ENCODE results near the gene TFDP1. TPM values are rescaled to one million over a fixed set of nuclear protein-coding genes. Genes with fewer than 3 reads are reported as not detected.

The TFDP1 gene
- total RNA-seq, 4 donors from 2014 or later = 30.7 to 42.2 (median 32.1) TPM

- peaks cover 0 to 32% (median 13%) of the 10 kb centered on the region in 4 donors for H3K36me3 ChIP-seq
- DNase-seq (ENCODE audit: extremely low spot score) = peak; percentile 85
- H3K27me3 ChIP-seq = no peaks in the 10 kb centered on the region
- whole genome bisulfite sequencing = 94% methylated on average over 21 of the region's 23 CpGs
- intact Hi-C loops (cut with DNase I) = no loop called here
- no peaks in the 10 kb centered on the region for H3K9me3 ChIP-seq
- peaks cover 8 to 37% (median 21%) of the 10 kb centered on the region in 4 donors for H3K4me1 ChIP-seq
- no peak overlapping the region for H3K4me3 ChIP-seq
- no peak overlapping the region for H3K27ac ChIP-seq (replicated peaks in 1 of 4)
- no peak for TF ChIP-seq EP300 (IDR thresholded peaks at IDR 0.05)
- TF ChIP-seq POLR2A (IDR thresholded peaks at IDR 0.05; ENCODE audit: low read depth) = no peak
Observed at GRCh38 chr13:113586661-113587479, 2.3 kb downstream of the TFDP1 start.

- H3K27ac ChIP-seq (replicated peaks in 1 of 4) = no peak overlapping the region
- WGBS = 94% methylated on average over 6 of the region's 6 CpGs
- peaks cover 0 to 43% (median 13%) of the 10 kb centered on the region in 4 donors for H3K36me3 ChIP-seq
- H3K9me3 ChIP-seq = no peaks in the 10 kb centered on the region
- peaks cover 8 to 37% (median 21%) of the 10 kb centered on the region in 4 donors for H3K4me1 ChIP-seq
- TF ChIP-seq CTCF (IDR thresholded peaks at IDR 0.05) (no peak), EP300 (IDR thresholded peaks at IDR 0.05) (no peak), POLR2AphosphoS5 (IDR thresholded peaks at IDR 0.05) (no peak), POLR2A (IDR thresholded peaks at IDR 0.05; ENCODE audit: low read depth) (no peak)
- no peaks in the 10 kb centered on the region for H3K27me3 ChIP-seq
- no peak overlapping the region for H3K4me3 ChIP-seq
- intact Hi-C loops (cut with DNase I) = no loop called here
- peak; percentile 68 for DNase-seq (ENCODE audit: extremely low spot score)
Observed at GRCh38 chr13:113588394-113589111, 4.0 kb downstream of the TFDP1 start.

GRCh38 chr13:113589251-113589960, 4.9 kb downstream of the TFDP1 start:
- H3K36me3 ChIP-seq = peaks cover 0 to 43% (median 13%) of the 10 kb centered on the region in 4 donors
- H3K27me3 ChIP-seq = no peaks in the 10 kb centered on the region
- intact Hi-C loops (cut with DNase I) = no loop called here
- H3K9me3 ChIP-seq = no peaks in the 10 kb centered on the region
- TF ChIP-seq EP300 (IDR thresholded peaks at IDR 0.05) (no peak), CTCF (IDR thresholded peaks at IDR 0.05) (no peak), POLR2A (IDR thresholded peaks at IDR 0.05; ENCODE audit: low read depth) (no peak), POLR2AphosphoS5 (IDR thresholded peaks at IDR 0.05) (no peak)
- H3K27ac ChIP-seq (replicated peaks in 1 of 4) = no peak overlapping the region
- H3K4me1 ChIP-seq = peaks cover 8 to 37% (median 17%) of the 10 kb centered on the region in 4 donors
- WGBS = 88% methylated on average over 15 of the region's 18 CpGs
- DNase-seq (ENCODE audit: extremely low spot score) = peak; percentile 72
- H3K4me3 ChIP-seq = no peak overlapping the region

GRCh38 chr13:113589961-113590339, 5.4 kb downstream of the TFDP1 start:
- Histone ChIP-seq H3K36me3 (peaks cover 0 to 43% (median 13%) of the 10 kb centered on the region in 4 donors), H3K4me1 (peaks cover 8 to 37% (median 17%) of the 10 kb centered on the region in 4 donors), H3K4me3 (no peak overlapping the region), H3K9me3 (no peaks in the 10 kb centered on the region), H3K27me3 (no peaks in the 10 kb centered on the region), H3K27ac (replicated peaks in 1 of 4) (no peak overlapping the region)
- TF ChIP-seq POLR2A (IDR thresholded peaks at IDR 0.05; ENCODE audit: low read depth) (no peak), POLR2AphosphoS5 (IDR thresholded peaks at IDR 0.05) (no peak), CTCF (IDR thresholded peaks at IDR 0.05) (no peak), EP300 (IDR thresholded peaks at IDR 0.05) (no peak)
- peak; percentile 81 for DNase-seq (ENCODE audit: extremely low spot score)
- intact Hi-C loops (cut with DNase I) = no loop called here
- no CpG with 5 or more reads among the region's 14 CpGs for WGBS
